CD4-positive, alpha-beta T cell treated with Interleukin-17A for 1 hour (primary cell): Measurements from ENCODE around the gene CD52.

Experiments
- DNase-seq: peaks from one replicate; pipeline ENCODE4 v3.0.0-alpha.2; 2020

The CD52 gene

GRCh38 chr1:26357121-26357602, 39.4 kb downstream of the CD52 start:
- DNase-seq, result no peak

DNA sequence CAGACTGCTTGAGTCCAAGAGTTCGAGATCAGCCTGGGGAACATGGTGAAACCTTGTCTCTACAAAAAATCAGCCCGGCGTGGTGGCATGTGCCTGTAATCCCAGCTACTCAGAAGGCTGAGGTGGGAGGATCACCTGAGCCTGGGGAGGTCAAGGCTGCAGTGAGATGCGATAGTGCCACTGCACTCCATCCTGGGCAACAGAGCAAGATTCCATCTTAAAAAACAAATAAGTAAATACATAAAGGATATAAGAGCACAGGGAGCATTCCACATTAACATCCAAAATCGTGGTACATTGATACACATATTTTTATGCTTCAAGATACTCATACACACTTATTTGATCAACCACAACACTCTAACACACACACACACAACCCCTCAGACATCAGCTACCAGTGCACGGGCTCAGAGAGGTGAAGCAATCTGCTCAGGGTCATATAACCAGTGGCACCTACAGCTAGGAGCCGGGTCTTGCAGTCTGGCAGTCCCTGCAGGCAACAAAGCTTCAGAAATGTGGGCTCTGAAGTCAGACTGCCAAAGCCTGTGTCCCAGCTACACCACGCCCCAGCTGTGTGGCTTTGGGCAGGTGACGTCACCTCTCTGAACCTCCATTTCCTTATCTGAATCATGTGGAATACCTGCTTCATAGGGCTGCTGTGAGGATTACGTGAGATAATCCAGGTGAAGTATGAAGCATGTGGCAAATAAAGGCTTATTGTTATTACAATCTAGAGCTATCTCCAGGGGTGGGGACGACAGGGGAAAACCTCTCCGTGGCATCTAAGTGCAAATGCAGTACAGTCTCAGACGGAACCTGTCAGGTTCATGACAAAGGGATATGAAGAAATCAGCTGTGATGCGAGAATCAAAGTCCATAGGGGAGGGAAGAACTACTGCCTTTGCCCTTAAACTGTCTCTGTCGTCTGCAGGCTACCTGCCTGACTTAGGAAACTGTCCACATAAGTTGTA, 40.9 kb downstream of the CD52 start:
- peak; percentile 82 for DNase-seq

DNA sequence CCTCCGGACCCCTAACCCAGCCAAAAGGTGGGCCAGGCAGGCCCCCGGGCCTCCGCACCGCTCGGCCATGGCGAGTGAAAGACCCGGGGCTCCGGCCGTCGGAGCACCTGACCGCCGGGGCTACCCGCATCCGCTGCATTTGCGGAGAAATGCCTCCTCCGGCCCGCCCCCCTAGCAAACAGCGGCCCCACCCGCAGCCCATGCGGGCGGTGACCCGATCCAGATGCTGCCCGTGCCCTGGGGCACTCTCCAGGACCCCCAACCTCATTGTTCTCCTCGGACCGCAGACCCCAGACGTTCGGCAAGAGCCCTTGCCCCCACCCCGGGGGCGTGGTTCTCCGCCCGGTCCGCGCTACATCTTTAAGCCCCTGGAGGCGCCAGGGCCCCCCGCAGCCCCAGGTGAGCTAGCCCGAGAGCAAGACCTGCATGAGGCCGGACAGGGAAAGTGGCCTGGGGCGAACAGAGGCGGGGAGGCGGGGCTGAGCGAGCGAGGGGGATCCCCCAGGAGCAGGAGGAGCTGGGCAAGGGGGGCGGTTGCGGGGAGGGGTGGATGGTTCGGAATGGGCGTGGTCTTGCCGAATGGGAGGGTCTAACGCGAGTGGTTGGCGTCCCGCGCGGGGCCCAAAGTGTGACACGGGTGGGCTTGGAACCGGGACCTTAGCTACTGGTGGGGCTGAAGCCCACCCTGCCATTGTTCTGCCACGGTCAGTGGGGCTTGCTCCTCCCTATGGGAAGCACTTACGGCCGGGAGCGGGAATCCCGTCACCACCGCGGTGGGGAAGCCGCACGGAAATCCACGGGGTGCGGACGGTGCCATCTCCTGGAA, 42.4 kb downstream of the CD52 start:
- DNase-seq, result peak; percentile 66

- no peak for DNase-seq
These were observed 43.2 kb downstream of the CD52 start for GRCh38 chr1:26360807-26361604.

DNA sequence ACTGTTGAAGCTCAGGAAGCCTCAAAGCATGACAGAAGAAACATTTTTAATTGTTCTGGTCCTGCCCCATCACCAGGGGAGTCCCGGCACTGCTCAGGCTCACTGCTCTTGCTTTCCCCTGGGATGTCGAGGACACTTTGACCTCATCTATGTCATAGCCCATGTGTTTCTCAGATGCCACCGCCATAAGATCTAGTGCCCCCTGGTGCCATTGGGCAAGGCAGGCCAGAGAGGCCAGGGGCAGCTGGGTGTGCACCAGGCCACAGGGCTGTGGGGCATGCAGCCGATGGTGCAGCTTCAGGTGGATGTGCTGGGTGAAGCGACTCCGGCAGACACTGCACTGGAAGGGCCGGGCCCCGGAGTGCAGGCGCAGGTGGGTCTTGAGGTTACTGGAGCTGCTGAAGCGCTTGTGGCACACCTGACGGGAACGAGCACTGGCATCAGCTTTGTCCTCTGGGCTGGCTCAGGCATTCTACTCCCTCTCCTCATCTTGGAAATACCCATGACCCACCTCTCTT, 43.9 kb downstream of the CD52 start:
- no peak for DNase-seq

- no peak for DNase-seq
These were observed 44.6 kb downstream of the CD52 start for GRCh38 chr1:26362331-26362730.

DNA sequence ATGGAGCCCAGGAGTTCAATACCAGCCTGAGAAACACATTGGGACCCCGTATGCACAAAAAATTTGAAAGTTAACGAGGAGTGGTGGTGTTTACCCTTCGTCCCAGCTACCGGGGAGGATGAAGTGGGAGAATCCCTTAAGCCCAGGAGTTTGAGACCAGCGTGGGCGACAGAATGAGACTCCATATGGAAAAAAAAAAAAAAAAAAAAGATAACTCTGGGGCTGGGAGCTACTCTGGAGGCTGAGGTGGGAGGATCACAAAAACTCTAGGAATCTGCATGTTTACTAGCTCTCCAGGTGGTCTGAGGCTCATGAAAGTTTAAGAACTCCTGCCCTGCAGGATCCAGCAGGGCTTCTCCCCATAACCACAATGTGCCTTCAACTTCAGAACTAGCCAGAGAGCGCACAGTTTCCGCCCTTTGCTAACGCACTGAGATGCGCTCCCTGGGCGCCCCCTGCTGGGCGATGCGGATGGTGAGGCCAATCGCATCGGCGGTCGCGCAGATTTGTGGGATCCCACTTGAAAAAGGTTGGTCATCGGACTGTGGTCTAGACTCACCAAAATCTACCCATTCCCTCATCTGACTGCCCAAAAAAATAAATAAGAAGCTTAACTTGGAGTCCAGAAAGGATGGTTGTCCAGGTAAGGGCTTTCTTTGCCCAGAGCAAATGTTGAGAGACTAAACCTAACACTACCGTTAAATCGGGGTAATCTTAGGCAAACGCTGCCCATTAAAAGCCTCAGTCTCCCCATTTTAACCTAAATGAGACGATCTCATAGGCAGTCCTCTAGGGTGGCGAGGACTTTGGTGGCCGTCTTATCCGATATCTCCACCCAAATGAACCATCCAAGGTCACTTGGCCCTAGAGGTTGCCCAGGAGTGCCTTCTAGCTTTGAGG, 46.0 kb downstream of the CD52 start:
- DNase-seq, result peak; percentile 85

DNA sequence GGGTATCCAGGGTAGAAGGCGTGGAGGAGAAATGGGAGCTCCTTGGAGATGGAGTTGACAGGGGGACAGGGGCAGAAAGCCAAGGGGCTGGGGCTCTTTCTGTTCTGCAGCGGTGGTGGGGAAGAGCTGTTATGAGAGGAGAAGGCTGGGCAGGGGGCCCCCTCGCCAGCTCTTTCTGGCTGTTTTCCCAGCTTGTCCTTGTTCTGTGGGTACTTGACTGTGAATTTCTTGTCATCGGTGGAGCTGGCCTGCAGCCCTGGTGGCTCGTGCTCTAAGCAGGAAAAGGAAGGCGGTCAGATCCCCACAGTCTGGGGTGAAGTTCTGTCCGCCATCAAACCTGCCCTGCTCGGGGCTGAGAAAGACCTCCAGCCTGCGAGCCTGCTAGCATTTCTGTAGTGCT, 47.2 kb downstream of the CD52 start:
- DNase-seq, result no peak

- no peak for DNase-seq
These were observed 49.7 kb downstream of the CD52 start for GRCh38 chr1:26367441-26367840.

GRCh38 chr1:26368006-26368405, 50.2 kb downstream of the CD52 start:
- DNase-seq, result no peak

DNA sequence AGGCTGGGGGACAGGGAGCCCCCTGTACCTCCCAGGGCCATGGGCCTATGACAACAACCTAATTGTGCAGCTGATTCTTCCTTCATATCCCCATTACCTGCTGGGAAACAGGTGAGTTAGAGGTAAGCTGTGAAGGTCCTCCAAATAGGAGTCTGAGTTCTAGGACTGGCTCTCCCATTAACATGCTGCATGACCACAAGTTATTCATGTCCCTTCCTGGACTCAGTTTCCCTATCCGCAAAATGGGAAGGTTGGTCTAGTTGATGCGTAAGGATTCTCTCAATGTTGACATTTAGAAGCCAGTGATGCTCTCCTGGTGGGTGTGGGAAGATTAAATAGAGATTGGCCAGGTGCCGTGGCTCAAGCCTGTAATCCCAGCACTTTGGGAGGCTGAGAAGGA, 50.7 kb downstream of the CD52 start:
- DNase-seq, result no peak
